Tibial nerve (tissue), 4 donors: Measurements from ENCODE around the gene TPCN1.

Experiments
- CTCF ChIP-seq, 5 experiments: fragments of 200-600 bp in 3 of 5; fragments of 450-650 bp in 2 of 5; sonication (generic) in 3 of 5; IDR thresholded peaks; one replicate each; pipeline ENCODE4 v1.5.1; 2016 to 2019; ENCODE audit warnings: antibody characterized with exemption in 5 of 5, mild to moderate bottlenecking in 3 of 5, moderate library complexity in 2 of 5
- EP300 ChIP-seq, 2 donors: sonication (generic); formaldehyde crosslinking; IDR thresholded peaks; one replicate each; pipeline ENCODE4 v1.6.1; 2017; ENCODE audit warnings: antibody characterized with exemption in 2 of 2, mild to moderate bottlenecking in 1 of 2
- POLR2A ChIP-seq, 2 donors: fragments of 450-650 bp; IDR thresholded peaks; one replicate each; pipeline ENCODE4 v1.6.1; 2017; ENCODE audit warnings: antibody characterized with exemption in 2 of 2, mild to moderate bottlenecking in 2 of 2, moderate library complexity in 2 of 2

GRCh38 chr12:113287899-113288282 lies 66.6 kb downstream of the TPCN1 start:
- TF ChIP-seq CTCF (IDR thresholded peaks at IDR 0.05) (no peak), POLR2A (IDR thresholded peaks at IDR 0.05) (no peak), EP300 (IDR thresholded peaks at IDR 0.05) (no peak)
